Stomach (tissue), 9 donors: ENCODE measurements around the gene KCNG2. TPM values are rescaled to one million over a fixed set of nuclear protein-coding genes. Genes with fewer than 3 reads are reported as not detected.

Experiments used
- DNase-seq, 2 donors: peaks; one replicate each; pipeline versions ENCODE4 v3.0.0 to v3.0.0-alpha.2; 2013 to 2019
- H3K27ac ChIP-seq, 5 donors: fragments of 200-600 bp in 4 of 5; sonication (generic) in 4 of 5; one replicate each; pipeline ENCODE4 v1.5.1; 2013 to 2019; ENCODE audit warnings: mild to moderate bottlenecking in 1 of 5, moderate library complexity in 1 of 5
- H3K27me3 ChIP-seq, 3 donors: fragments of 200-600 bp; sonication (generic); one replicate each; pipeline ENCODE4 v1.5.1; 2017 to 2019; ENCODE audit warnings: mixed run types in 1 of 3
- H3K36me3 ChIP-seq, 4 donors: fragments of 200-600 bp; sonication (generic); 1 replicate in 3 of 4; 2 replicates in 1 of 4; pipeline ENCODE4 v1.5.1; 2016 to 2019
- H3K4me1 ChIP-seq, 4 donors: fragments of 200-600 bp; sonication (generic); one replicate each; pipeline ENCODE4 v1.5.1; 2016 to 2019
- H3K4me3 ChIP-seq, 4 donors: fragments of 200-600 bp; sonication (generic) in 3 of 4; one replicate each; pipeline ENCODE4 v1.5.1; 2016 to 2019; ENCODE audit warnings: mild to moderate bottlenecking in 1 of 4
- H3K9me3 ChIP-seq, 4 donors: fragments of 200-600 bp; sonication (generic); one replicate each; pipeline ENCODE4 v1.5.1; 2016 to 2019
- CTCF ChIP-seq, 7 experiments: fragments of 450-650 bp in 4 of 7; fragments of 200-600 bp in 3 of 7; sonication (generic) in 3 of 7; IDR thresholded peaks; one replicate each; pipeline ENCODE4 v1.5.1; 2016 to 2019; ENCODE audit warnings: antibody characterized with exemption in 7 of 7, control low read depth in 2 of 7, mild to moderate bottlenecking in 1 of 7
- EP300 ChIP-seq: sonication (generic); formaldehyde crosslinking; IDR thresholded peaks from one replicate; pipeline ENCODE4 v1.6.1; 2017; ENCODE audit warnings: antibody characterized with exemption
- POLR2A ChIP-seq, 4 donors: fragments of 450-650 bp; IDR thresholded peaks; one replicate each; pipeline ENCODE4 v1.6.1; 2016; ENCODE audit warnings: antibody characterized with exemption in 4 of 4, control low read depth in 2 of 4, mild to moderate bottlenecking in 1 of 4, moderate library complexity in 1 of 4
- POLR2AphosphoS5 ChIP-seq, 3 donors: sonication (generic); formaldehyde crosslinking; IDR thresholded peaks; one replicate each; pipeline ENCODE4 v1.6.1; 2016; ENCODE audit warnings: antibody characterized with exemption in 3 of 3
- WGBS, 5 donors: extraction: QIAGEN DNeasy Blood & Tissue Kit in 3 of 5; methylation state at CpG; one replicate each; pipeline versions ENCODE4 v1.1.5 to v1.1.7; 2013 to 2018; 5-methylcytosine and 5-hydroxymethylcytosine counted together
- intact Hi-C: fragments of 100-400 bp; cut with DNase I; formaldehyde crosslinking; loops from one replicate; pipeline ENCODE4 v1.15.1; 2023; ENCODE audit warnings: low total_unique reads
- polyA plus RNA-seq, 3 donors: library from polyadenylated mRNA; stranded (reverse); fragments of 200-250 nt; gene quantifications; one replicate each; pipeline ENCODE4 v1.2.3, GENCODE V29; 2013
- total RNA-seq, 5 donors: library from RNA; depleted of rRNA; stranded (reverse); fragments of >200 nt; gene quantifications; one replicate each; pipeline versions ENCODE4 v1.1.0 to v1.2.3, GENCODE V29; 2014 to 2016
- donor health status: healthy with polysubstance abuse.
- donor health status: Bipolar disorder and iron deficiency.
- donor health status: healthy.

The KCNG2 gene
- total and polyA plus RNA-seq, 8 donors, result 0.08 to 2.3 (median 0.92) TPM; not detected in 5

- intact Hi-C loops, result no loop called here
- H3K4me3 ChIP-seq, result no peak overlapping the region
- no peaks in the 10 kb centered on the region for H3K4me1 ChIP-seq
- DNase-seq, result peak in 1 of 2 donors; percentile 1
- no peaks in the 10 kb centered on the region for H3K27me3 ChIP-seq
- TF ChIP-seq POLR2A (IDR thresholded peaks at IDR 0.05) (no peak), POLR2AphosphoS5 (IDR thresholded peaks at IDR 0.05) (no peak), EP300 (no peak), CTCF (IDR thresholded peaks at IDR 0.05) (no peak)
- 91 to 96% (median 94%) methylated on average over 20 to 28 of the region's 28 CpGs for WGBS, 5 donors
- no peak overlapping the region for H3K27ac ChIP-seq
- H3K9me3 ChIP-seq, result peaks cover 25 to 67% (median 39%) of the 10 kb centered on the region in 4 donors
- H3K36me3 ChIP-seq, result peaks cover 16 to 40% (median 30%) of the 10 kb centered on the region in 4 donors
Measured at GRCh38 chr18:79900610-79901570, 103.2 kb downstream of the KCNG2 start.

- Histone ChIP-seq H3K27ac (no peak overlapping the region), H3K4me3 (no peak overlapping the region), H3K27me3 (no peaks in the 10 kb centered on the region), H3K9me3 (peaks cover 18 to 59% (median 32%) of the 10 kb centered on the region in 4 donors), H3K36me3 (peaks cover 16 to 40% (median 30%) of the 10 kb centered on the region in 4 donors), H3K4me1 (no peaks in the 10 kb centered on the region)
- intact Hi-C loops, result no loop called here
- TF ChIP-seq POLR2AphosphoS5 (IDR thresholded peaks at IDR 0.05) (no peak), POLR2A (IDR thresholded peaks at IDR 0.05) (no peak), CTCF (IDR thresholded peaks at IDR 0.05) (no peak), EP300 (no peak)
- 87 to 96% (median 96%) methylated on average over 13 of the region's 13 CpGs for WGBS, 5 donors
- peak in 1 of 2 donors; percentile 2 for DNase-seq
Measured at GRCh38 chr18:79901665-79902064, 103.9 kb downstream of the KCNG2 start.

GRCh38 chr18:79902075-79902474, 104.3 kb downstream of the KCNG2 start:
- Histone ChIP-seq H3K27ac (no peak overlapping the region), H3K4me3 (no peak overlapping the region), H3K4me1 (no peaks in the 10 kb centered on the region), H3K9me3 (peaks cover 15 to 55% (median 28%) of the 10 kb centered on the region in 4 donors), H3K27me3 (no peaks in the 10 kb centered on the region), H3K36me3 (peaks cover 16 to 40% (median 30%) of the 10 kb centered on the region in 4 donors)
- WGBS, 5 donors, result 86 to 100% (median 94%) methylated on average over 5 to 8 of the region's 8 CpGs
- TF ChIP-seq POLR2AphosphoS5 (IDR thresholded peaks at IDR 0.05), result no peak
- no peak for TF ChIP-seq POLR2A (IDR thresholded peaks at IDR 0.05)
- no peak for TF ChIP-seq CTCF (IDR thresholded peaks at IDR 0.05)
- TF ChIP-seq EP300, result no peak
- intact Hi-C loops, result no loop called here
- DNase-seq, result no peak

GRCh38 chr18:79902640-79903039, 104.9 kb downstream of the KCNG2 start:
- Histone ChIP-seq H3K4me3 (no peak overlapping the region), H3K4me1 (no peaks in the 10 kb centered on the region), H3K36me3 (peaks cover 16 to 43% (median 30%) of the 10 kb centered on the region in 4 donors), H3K27me3 (no peaks in the 10 kb centered on the region), H3K27ac (no peak overlapping the region), H3K9me3 (peaks cover 14 to 49% (median 23%) of the 10 kb centered on the region in 4 donors)
- DNase-seq, result no peak
- TF ChIP-seq POLR2AphosphoS5 (IDR thresholded peaks at IDR 0.05) (no peak), POLR2A (IDR thresholded peaks at IDR 0.05) (no peak), CTCF (IDR thresholded peaks at IDR 0.05) (no peak), EP300 (no peak)
- 93 to 97% (median 97%) methylated on average over 6 to 20 of the region's 20 CpGs for WGBS, 5 donors
- intact Hi-C loops, result no loop called here
